GM12891 (cell line): ENCODE measurements around the gene SF1.

Experiments used
- POLR2A ChIP-seq: IDR thresholded peaks from 2 replicates; pipeline ENCODE4 v1.6.1; 2011; ENCODE audit warnings: low read depth, low read length, control low read depth
- TAF1 ChIP-seq: IDR thresholded peaks from 2 replicates; pipeline ENCODE4 v1.6.1; 2011; ENCODE audit warnings: low read depth, low read length, control low read depth

DNA sequence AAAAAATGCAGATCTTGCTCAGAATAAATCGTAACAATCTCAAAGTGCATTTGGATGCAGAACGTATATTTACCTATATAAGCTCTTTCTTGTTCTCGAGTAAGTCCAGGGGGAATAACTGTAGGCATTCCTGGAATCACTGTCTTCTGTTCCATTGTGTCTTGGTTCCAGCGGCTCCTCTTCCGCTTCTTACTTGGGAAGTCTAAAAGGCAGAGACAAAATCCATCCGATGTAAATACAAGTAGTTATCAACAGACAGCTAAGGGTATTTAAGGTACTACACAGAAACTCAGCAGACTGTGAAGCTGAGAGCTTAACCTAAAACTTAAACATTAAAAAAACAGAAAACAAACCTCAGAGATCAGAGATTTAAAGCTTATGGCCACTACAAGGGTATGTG, 1.9 kb downstream of the SF1 start:
- TF ChIP-seq POLR2A (no peak), TAF1 (no peak)
